ENCODE results near the gene FAAP100. TPM values are rescaled to one million over a fixed set of nuclear protein-coding genes. Genes with fewer than 3 reads are reported as not detected.
A peak's percentile ranks its signal among the peaks of the same experiment; 100 is the strongest.

Gene FAAP100
- total RNA-seq, 6 experiments from 2014 or later: 21.9 to 27.7 (median 23.9) TPM

DNA sequence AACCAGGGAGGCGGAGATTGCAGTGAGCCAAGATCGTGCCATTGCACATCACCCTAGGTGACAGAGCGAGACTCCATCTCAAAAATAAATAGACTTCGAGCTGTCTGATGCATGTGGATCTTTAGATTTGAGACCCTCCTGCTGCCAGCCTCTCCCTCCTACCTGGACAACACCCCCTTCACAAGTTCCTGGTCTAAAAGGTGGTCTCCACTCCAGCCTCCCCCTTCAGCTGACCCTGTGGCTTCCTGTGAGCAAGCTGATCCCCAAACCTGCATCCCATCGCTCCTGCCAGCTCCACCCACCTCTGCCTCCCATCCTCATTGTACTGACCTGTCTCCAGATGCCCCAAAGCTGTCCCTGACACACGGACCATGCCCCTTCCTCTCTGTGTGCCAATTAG, 27.1 kb upstream of the FAAP100 start:
- TF ChIP-seq, protein P1, sequence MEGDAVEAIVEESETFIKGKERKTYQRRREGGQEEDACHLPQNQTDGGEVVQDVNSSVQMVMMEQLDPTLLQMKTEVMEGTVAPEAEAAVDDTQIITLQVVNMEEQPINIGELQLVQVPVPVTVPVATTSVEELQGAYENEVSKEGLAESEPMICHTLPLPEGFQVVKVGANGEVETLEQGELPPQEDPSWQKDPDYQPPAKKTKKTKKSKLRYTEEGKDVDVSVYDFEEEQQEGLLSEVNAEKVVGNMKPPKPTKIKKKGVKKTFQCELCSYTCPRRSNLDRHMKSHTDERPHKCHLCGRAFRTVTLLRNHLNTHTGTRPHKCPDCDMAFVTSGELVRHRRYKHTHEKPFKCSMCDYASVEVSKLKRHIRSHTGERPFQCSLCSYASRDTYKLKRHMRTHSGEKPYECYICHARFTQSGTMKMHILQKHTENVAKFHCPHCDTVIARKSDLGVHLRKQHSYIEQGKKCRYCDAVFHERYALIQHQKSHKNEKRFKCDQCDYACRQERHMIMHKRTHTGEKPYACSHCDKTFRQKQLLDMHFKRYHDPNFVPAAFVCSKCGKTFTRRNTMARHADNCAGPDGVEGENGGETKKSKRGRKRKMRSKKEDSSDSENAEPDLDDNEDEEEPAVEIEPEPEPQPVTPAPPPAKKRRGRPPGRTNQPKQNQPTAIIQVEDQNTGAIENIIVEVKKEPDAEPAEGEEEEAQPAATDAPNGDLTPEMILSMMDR (IDR thresholded peaks at IDR 0.05): no peak

DNA sequence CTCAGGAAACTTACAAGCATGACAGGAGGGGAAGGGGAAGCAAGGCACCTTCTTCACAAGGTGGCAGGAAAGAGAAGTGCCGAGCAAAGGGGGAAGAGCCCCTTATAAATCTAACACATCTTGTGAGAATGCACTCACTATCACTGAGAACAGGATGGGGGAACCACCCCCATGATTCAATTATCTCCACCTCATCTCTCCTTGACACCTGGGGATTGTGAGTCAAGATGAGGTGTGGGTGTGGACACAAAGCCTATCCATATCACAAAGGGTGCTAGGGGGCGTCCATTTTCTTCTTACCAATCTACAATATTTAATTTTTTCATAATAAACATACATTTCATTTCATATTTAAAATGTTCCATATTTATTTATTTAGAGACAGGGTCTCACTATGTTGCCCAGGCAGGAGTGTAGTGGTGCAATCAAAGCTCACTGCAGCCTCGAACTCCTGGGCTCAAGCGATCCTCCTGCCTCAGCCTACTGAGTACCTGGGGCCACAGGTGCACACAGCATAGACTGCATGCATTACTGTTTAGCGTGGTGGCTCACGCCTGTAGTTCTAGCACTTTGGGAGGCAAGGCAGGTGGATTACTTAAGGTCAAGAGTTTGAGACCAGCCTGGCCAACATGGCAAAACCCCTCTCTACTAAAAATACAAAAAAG, 26.5 kb upstream of the FAAP100 start:
- peak overlapping the region; percentile 73 for H3K4me3 Mint-ChIP-seq
- peak overlapping the region; percentile 94 for H3K27ac Mint-ChIP-seq
- peaks cover 89% of the 10 kb centered on the region for H3K4me1 Mint-ChIP-seq (ENCODE audit: low read depth)
- peaks cover 9% of the 10 kb centered on the region for H3K27me3 Mint-ChIP-seq (ENCODE audit: insufficient read depth)
- H3K9me3 Mint-ChIP-seq: no peaks in the 10 kb centered on the region
- no peak for DNase-seq
- H3K36me3 Mint-ChIP-seq (ENCODE audit: low read depth): peaks cover 54% of the 10 kb centered on the region
- TF ChIP-seq, protein P1 (IDR thresholded peaks at IDR 0.05): no peak

More for the DNA sequence above, 27.1 kb upstream of the FAAP100 start:
- peak overlapping the region; percentile 96 for H3K27ac Mint-ChIP-seq
- H3K36me3 Mint-ChIP-seq (ENCODE audit: low read depth): peaks cover 49% of the 10 kb centered on the region
- DNase-seq: no peak
- peak overlapping the region; percentile 74 for H3K4me3 Mint-ChIP-seq
- peaks cover 88% of the 10 kb centered on the region for H3K4me1 Mint-ChIP-seq (ENCODE audit: low read depth)
- peaks cover 9% of the 10 kb centered on the region for H3K27me3 Mint-ChIP-seq (ENCODE audit: insufficient read depth)
- H3K9me3 Mint-ChIP-seq: no peaks in the 10 kb centered on the region

GRCh38 chr17:81578038-81578441, 25.9 kb upstream of the FAAP100 start:
- H3K4me1 Mint-ChIP-seq (ENCODE audit: low read depth): peaks cover 82% of the 10 kb centered on the region
- no peak for DNase-seq
- peak overlapping the region; percentile 73 for H3K4me3 Mint-ChIP-seq

GRCh38 chr17:81577278-81578000, 25.3 kb upstream of the FAAP100 start:
- TF ChIP-seq, protein P1 (IDR thresholded peaks at IDR 0.05): no peak
- Mint-ChIP-seq H3K27ac (peak overlapping the region; percentile 94), H3K36me3 (ENCODE audit: low read depth) (peaks cover 58% of the 10 kb centered on the region), H3K4me1 (ENCODE audit: low read depth) (peaks cover 76% of the 10 kb centered on the region), H3K9me3 (no peaks in the 10 kb centered on the region), H3K27me3 (ENCODE audit: insufficient read depth) (peaks cover 9% of the 10 kb centered on the region), H3K4me3 (peak overlapping the region; percentile 73)
- no peak for DNase-seq

More at GRCh38 chr17:81578038-81578441, 25.9 kb upstream of the FAAP100 start:
- peaks cover 9% of the 10 kb centered on the region for H3K27me3 Mint-ChIP-seq (ENCODE audit: insufficient read depth)
- H3K9me3 Mint-ChIP-seq: no peaks in the 10 kb centered on the region
- peaks cover 54% of the 10 kb centered on the region for H3K36me3 Mint-ChIP-seq (ENCODE audit: low read depth)
- TF ChIP-seq, protein P1 (IDR thresholded peaks at IDR 0.05): no peak
- peak overlapping the region; percentile 94 for H3K27ac Mint-ChIP-seq

DNA sequence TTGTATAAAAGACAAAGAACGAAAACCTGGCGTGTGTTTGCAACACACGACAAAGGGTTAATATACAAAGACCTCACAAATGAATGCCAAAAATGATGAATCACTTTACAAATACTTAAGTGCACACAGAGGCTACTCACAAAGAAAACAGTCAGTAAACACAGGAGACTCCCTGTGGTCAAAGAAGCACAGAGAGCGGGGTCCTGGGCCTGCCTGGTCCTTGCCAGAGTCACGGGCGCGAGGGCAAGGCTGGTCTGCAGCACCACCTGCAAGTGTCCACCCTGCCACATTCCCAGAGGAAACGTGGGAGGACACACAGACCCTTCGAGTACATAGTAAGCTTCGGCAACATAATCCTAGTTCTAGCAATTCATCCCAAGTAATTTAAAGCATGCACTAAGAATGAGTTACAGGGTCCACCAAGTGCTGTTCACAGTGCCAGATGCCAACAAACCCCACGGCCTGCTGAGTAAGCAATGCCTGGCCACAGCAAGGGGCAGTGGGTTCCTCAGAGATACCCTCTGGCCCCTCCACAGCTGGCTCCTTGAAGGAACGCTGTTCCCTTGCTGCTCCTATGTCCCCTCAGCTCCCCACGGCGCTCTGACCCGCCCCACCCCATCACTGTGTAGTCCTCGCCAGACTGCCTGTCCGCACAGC, 24.6 kb upstream of the FAAP100 start:
- H3K27me3 Mint-ChIP-seq (ENCODE audit: insufficient read depth): peaks cover 9% of the 10 kb centered on the region
- peaks cover 70% of the 10 kb centered on the region for H3K4me1 Mint-ChIP-seq (ENCODE audit: low read depth)
- peak overlapping the region; percentile 94 for H3K27ac Mint-ChIP-seq
- no peaks in the 10 kb centered on the region for H3K9me3 Mint-ChIP-seq
- peaks cover 53% of the 10 kb centered on the region for H3K36me3 Mint-ChIP-seq (ENCODE audit: low read depth)
- TF ChIP-seq, protein P1 (IDR thresholded peaks at IDR 0.05): peak; percentile 13; the same call in 1 of the 2 replicates
- H3K4me3 Mint-ChIP-seq: peak overlapping the region; percentile 73
- DNase-seq: peak; percentile 82

Measured in HFFc6 (cell line).